Measurements from ENCODE around the gene ZNF711.
A peak's percentile ranks its signal among the peaks of the same experiment; 100 is the strongest.

Gene ZNF711

GRCh38 chrX:85243761-85244449 lies at the start of gene ZNF711, which contains the start of gene SATL1:
Gene ZNF711, plus strand, starts transcription at chrX:85243991. Its CDS starts 3,582 bp downstream, at chrX:85247573.
Gene SATL1, minus strand, starts transcription at chrX:85243779. Its CDS starts 134,811 bp downstream, at chrX:85108968.
- peak within 1 kb of the TSS; percentile 45 for H3K4me3 ChIP-seq (ENCODE audit: low read depth, low read length)
- DNase-seq (ENCODE audit: low read depth), result no peak
- TF ChIP-seq CTCF (IDR thresholded peaks at IDR 0.05; ENCODE audit: control insufficient read depth, extremely low read depth, insufficient read depth), result no peak

- TF ChIP-seq CTCF (IDR thresholded peaks at IDR 0.05; ENCODE audit: control insufficient read depth, extremely low read depth, insufficient read depth), result no peak
- no peak overlapping the region for H3K4me3 ChIP-seq (ENCODE audit: low read depth, low read length)
- no peak for DNase-seq (ENCODE audit: low read depth)
Observed at GRCh38 chrX:85196319-85196718, 47.5 kb upstream of the ZNF711 start.

GRCh38 chrX:85203461-85203970 lies 40.3 kb upstream of the ZNF711 start:
- DNase-seq (ENCODE audit: low read depth), result no peak
- no peak for TF ChIP-seq CTCF (IDR thresholded peaks at IDR 0.05; ENCODE audit: control insufficient read depth, extremely low read depth, insufficient read depth)
- H3K4me3 ChIP-seq (ENCODE audit: low read depth, low read length), result no peak overlapping the region

- TF ChIP-seq CTCF (IDR thresholded peaks at IDR 0.05; ENCODE audit: control insufficient read depth, extremely low read depth, insufficient read depth), result no peak
- no peak for DNase-seq (ENCODE audit: low read depth)
- H3K4me3 ChIP-seq (ENCODE audit: low read depth, low read length), result no peak overlapping the region
Observed at GRCh38 chrX:85213792-85214530, 29.8 kb upstream of the ZNF711 start.

GRCh38 chrX:85215946-85216345 lies 27.8 kb upstream of the ZNF711 start:
- no peak overlapping the region for H3K4me3 ChIP-seq (ENCODE audit: low read depth, low read length)
- TF ChIP-seq CTCF (IDR thresholded peaks at IDR 0.05; ENCODE audit: control insufficient read depth, extremely low read depth, insufficient read depth), result no peak
- DNase-seq (ENCODE audit: low read depth), result no peak

GRCh38 chrX:85221361-85221760 lies 22.4 kb upstream of the ZNF711 start:
- no peak overlapping the region for H3K4me3 ChIP-seq (ENCODE audit: low read depth, low read length)
- no peak for TF ChIP-seq CTCF (IDR thresholded peaks at IDR 0.05; ENCODE audit: control insufficient read depth, extremely low read depth, insufficient read depth)

More at GRCh38 chrX:85221361-85221760, 22.4 kb upstream of the ZNF711 start:
- DNase-seq (ENCODE audit: low read depth), result no peak
